Activated CD4-positive, alpha-beta memory T cell treated with anti-CD3 and anti-CD28 coated beads, Interleukin-2, amount 10 ng/mL, durations not matched to agents 7 days and 5 days (primary cell): ENCODE results near the gene SLC18A3. TPM values are rescaled to one million over a fixed set of nuclear protein-coding genes. Genes with fewer than 3 reads are reported as not detected.

ENCODE experiments used
- CTCF ChIA-PET: fragments of 350-600 bp; sonication (Branson Sonifier 250); formaldehyde crosslinking; loops from one replicate; lab custom pipeline; 2021; ENCODE audit warnings: antibody characterized with exemption, inconsistent platforms; lab: Charles Lee
- POLR2A ChIA-PET: fragments of 350-600 bp; sonication (Branson Sonifier 250); formaldehyde crosslinking; loops from one replicate; lab custom pipeline; 2021; ENCODE audit warnings: antibody characterized with exemption; lab: Charles Lee
- DNase-seq: peaks from one replicate; pipeline ENCODE4 v3.0.0-alpha.2; 2020
- H3K27ac Mint-ChIP-seq: one replicate; pipeline ENCODE4 v1.8.0; 2021; ENCODE audit warnings: mild to moderate bottlenecking, mixed read lengths
- H3K27me3 Mint-ChIP-seq: one replicate; pipeline ENCODE4 v1.8.0; 2021; ENCODE audit warnings: mixed read lengths
- H3K36me3 Mint-ChIP-seq: one replicate; pipeline ENCODE4 v1.8.0; 2021; ENCODE audit warnings: low read depth, mixed read lengths
- H3K4me1 Mint-ChIP-seq: one replicate; pipeline ENCODE4 v1.8.0; 2021; ENCODE audit warnings: mixed read lengths
- H3K4me3 Mint-ChIP-seq: one replicate; pipeline ENCODE4 v1.8.0; 2021; ENCODE audit warnings: mild to moderate bottlenecking, mixed read lengths
- H3K9me3 Mint-ChIP-seq: one replicate; pipeline ENCODE4 v1.8.0; 2021; ENCODE audit warnings: mixed read lengths
- total RNA-seq, 2 experiments: library from RNA; stranded (reverse); gene quantifications; one replicate each; pipeline ENCODE4 v1.2.3, GENCODE V29; 2021

The SLC18A3 gene
- total RNA-seq, 2 experiments from 2014 or later, result not detected

DNA sequence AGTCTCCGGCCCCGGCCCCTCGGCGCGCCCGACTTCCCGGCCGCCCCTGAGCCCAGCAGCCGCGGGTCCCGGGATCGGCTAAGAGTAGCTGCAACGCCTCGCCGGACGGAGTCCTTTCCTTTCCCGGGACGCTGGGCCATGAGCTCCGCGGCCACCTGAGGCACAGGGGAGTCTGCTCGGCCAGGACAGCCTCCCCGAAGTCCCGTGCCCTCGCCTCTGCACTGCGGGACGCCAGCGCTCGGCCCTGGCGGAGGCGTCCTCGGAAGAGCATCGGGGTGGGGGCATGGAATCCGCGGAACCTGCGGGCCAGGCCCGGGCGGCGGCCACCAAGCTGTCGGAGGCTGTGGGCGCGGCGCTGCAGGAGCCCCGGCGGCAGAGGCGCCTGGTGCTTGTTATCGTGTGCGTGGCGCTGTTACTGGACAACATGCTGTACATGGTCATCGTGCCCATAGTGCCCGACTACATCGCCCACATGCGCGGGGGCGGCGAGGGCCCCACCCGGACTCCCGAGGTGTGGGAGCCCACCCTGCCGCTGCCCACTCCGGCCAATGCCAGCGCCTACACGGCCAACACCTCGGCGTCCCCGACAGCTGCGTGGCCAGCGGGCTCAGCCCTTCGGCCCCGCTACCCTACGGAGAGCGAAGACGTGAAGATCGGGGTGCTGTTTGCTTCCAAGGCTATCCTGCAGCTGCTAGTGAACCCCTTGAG is 502 bp downstream of the SLC18A3 start:
- Mint-ChIP-seq H3K9me3 (no peaks in the 10 kb centered on the region), H3K4me1 (peaks cover 5% of the 10 kb centered on the region), H3K27ac (no peak overlapping the region), H3K4me3 (no peak overlapping the region), H3K36me3 (peaks cover 12% of the 10 kb centered on the region), H3K27me3 (peaks cover 71% of the 10 kb centered on the region)
- no peak for DNase-seq
- ChIA-PET POLR2A (no interaction called here), CTCF (no interaction called here)

GRCh38 chr10:49611166-49611815 is 1.2 kb downstream of the SLC18A3 start:
- DNase-seq, result no peak
- CTCF ChIA-PET, result no interaction called here
- POLR2A ChIA-PET, result no interaction called here

DNA sequence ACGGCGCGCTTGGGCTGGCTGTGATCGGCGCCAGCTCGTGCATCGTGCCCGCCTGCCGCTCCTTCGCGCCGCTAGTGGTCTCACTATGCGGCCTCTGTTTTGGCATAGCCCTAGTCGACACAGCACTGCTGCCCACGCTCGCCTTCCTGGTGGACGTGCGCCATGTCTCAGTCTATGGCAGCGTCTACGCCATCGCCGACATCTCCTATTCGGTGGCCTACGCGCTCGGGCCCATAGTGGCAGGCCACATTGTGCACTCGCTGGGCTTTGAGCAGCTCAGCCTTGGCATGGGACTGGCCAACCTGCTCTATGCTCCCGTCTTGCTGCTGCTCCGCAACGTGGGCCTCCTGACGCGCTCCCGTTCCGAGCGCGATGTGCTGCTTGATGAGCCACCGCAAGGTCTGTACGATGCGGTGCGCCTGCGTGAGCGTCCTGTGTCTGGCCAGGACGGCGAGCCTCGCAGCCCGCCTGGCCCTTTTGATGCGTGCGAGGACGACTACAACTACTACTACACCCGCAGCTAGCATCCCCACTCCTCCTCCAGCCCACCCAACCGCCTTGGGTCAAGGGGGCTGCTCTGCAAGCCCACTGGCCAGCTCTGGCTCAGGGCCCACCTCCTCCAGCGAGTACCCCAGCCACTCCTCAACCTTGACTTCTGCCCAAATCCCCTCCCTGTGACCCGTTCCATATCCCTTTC is 1.9 kb downstream of the SLC18A3 start:
- Mint-ChIP-seq H3K9me3 (no peaks in the 10 kb centered on the region), H3K4me1 (peaks cover 2% of the 10 kb centered on the region), H3K4me3 (no peak overlapping the region), H3K27ac (peak overlapping the region; percentile 21), H3K27me3 (peaks cover 75% of the 10 kb centered on the region), H3K36me3 (peaks cover 12% of the 10 kb centered on the region)
- DNase-seq, result no peak
- POLR2A ChIA-PET, result no interaction called here
- CTCF ChIA-PET, result no interaction called here

More at GRCh38 chr10:49611166-49611815, 1.2 kb downstream of the SLC18A3 start:
- no peaks in the 10 kb centered on the region for H3K9me3 Mint-ChIP-seq
- H3K4me1 Mint-ChIP-seq, result peaks cover 5% of the 10 kb centered on the region
- H3K27ac Mint-ChIP-seq, result no peak overlapping the region
- peaks cover 75% of the 10 kb centered on the region for H3K27me3 Mint-ChIP-seq
- no peak overlapping the region for H3K4me3 Mint-ChIP-seq
- H3K36me3 Mint-ChIP-seq, result peaks cover 12% of the 10 kb centered on the region

DNA sequence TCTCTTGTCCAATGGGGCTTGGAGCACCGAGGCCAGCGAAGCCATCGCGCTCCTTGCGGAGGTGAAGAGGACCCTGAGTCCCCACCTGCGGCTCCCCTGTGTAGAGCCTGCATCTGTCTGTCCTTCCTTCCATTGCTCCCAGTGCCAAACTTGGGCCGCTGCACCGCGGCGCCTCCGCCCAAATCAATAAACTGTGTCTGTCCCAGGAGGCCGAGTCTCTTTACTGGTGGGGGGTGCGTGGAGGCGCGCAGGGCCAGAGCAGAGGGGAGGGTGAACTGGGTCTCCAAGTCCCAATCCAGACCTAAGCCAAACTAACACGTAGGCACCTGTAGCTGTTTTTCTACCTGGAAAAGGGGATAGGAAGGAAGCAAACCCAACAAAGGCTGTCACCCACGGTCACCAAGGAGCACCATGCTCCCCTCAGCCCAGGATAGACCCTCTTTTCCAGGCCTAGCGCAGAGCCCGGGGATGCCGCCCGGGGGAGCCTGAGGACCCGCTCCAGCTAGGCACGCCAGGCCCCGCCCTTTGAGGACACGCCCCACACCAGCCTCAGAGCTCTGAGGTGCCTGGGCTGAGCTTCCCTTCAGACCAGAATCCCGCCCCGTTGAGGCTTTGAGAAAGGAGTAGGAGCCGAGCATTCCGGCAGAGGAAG is 2.5 kb downstream of the SLC18A3 start:
- Mint-ChIP-seq H3K4me1 (peaks cover 2% of the 10 kb centered on the region), H3K9me3 (no peaks in the 10 kb centered on the region), H3K4me3 (no peak overlapping the region), H3K27me3 (peaks cover 72% of the 10 kb centered on the region), H3K27ac (no peak overlapping the region), H3K36me3 (peaks cover 12% of the 10 kb centered on the region)
- no peak for DNase-seq
- ChIA-PET POLR2A (no interaction called here), CTCF (no interaction called here)

DNA sequence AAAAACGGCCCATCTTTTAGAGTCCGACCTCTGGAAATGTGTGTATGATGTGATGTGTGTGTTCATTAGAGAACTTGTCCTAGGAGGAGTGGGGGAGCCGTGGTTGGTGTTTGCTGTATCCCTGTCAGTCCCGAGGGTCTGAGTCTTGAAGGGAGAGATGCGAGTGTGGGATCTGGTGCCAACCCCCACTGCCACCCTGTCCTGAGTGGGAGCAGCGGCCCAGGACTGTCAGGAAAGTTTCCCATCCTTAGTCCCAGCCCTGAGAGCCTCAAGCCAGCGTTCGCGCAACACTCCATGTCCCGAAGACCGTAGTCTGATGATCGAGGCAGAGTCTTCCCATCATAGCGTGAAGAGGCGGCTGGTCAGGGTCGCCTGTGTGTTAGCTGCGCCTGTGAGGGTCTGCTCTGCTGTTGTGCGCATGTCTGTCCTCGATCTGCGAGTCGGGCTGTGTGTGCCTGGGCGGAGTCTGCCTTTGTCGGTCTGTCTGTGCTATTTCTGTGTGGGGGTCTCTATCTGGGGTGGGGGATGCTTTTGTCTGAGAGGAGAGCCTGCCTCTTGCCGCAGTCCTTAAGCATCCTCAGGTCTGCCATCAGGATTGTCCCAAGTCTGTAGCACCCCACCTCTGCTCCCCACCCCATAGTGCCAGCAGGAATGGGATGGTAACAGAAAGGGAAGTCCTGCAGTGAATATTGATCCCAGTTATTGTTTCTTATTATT is 3.2 kb downstream of the SLC18A3 start:
- H3K4me1 Mint-ChIP-seq, result peaks cover 2% of the 10 kb centered on the region
- H3K36me3 Mint-ChIP-seq, result peaks cover 12% of the 10 kb centered on the region
- no peak overlapping the region for H3K27ac Mint-ChIP-seq
- no peaks in the 10 kb centered on the region for H3K9me3 Mint-ChIP-seq
- CTCF ChIA-PET, result no interaction called here
- no peak overlapping the region for H3K4me3 Mint-ChIP-seq
- POLR2A ChIA-PET, result no interaction called here
- DNase-seq, result no peak
- peaks cover 66% of the 10 kb centered on the region for H3K27me3 Mint-ChIP-seq

DNA sequence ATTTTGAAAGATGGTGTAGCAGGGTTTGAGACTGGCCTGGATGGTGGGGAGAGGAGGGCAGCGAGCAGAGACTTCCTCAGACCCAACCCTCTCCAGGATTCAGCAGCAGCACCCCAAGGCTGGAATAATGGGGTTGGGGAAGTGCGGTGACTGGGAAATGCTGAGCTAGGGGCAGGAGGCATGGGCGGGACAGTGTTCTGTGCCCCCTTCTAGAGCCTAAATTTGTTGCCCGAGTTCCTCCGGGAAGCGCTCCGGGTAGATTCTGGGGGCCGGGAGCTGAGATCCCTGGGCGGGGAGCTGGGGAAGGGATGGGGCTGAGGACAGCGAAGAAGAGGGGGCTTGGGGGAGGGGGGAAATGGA is 3.8 kb downstream of the SLC18A3 start, which contains the start of gene CHAT:
TSS of gene CHAT (plus strand) at position 156 of the 360 bp plus-strand sequence. CDS start at position 309, 153 bp downstream.
- no peak within 1 kb of the TSS for H3K4me3 Mint-ChIP-seq
- H3K36me3 Mint-ChIP-seq, result peaks cover 12% of the 10 kb centered on the region
- H3K4me1 Mint-ChIP-seq, result peaks cover 2% of the 10 kb centered on the region
- no peaks in the 10 kb centered on the region for H3K9me3 Mint-ChIP-seq
- peaks cover 61% of the 10 kb centered on the region for H3K27me3 Mint-ChIP-seq
- POLR2A ChIA-PET, result no interaction called here
- DNase-seq, result no peak
- no peak within 1 kb of the TSS for H3K27ac Mint-ChIP-seq
- CTCF ChIA-PET, result no interaction called here

DNA sequence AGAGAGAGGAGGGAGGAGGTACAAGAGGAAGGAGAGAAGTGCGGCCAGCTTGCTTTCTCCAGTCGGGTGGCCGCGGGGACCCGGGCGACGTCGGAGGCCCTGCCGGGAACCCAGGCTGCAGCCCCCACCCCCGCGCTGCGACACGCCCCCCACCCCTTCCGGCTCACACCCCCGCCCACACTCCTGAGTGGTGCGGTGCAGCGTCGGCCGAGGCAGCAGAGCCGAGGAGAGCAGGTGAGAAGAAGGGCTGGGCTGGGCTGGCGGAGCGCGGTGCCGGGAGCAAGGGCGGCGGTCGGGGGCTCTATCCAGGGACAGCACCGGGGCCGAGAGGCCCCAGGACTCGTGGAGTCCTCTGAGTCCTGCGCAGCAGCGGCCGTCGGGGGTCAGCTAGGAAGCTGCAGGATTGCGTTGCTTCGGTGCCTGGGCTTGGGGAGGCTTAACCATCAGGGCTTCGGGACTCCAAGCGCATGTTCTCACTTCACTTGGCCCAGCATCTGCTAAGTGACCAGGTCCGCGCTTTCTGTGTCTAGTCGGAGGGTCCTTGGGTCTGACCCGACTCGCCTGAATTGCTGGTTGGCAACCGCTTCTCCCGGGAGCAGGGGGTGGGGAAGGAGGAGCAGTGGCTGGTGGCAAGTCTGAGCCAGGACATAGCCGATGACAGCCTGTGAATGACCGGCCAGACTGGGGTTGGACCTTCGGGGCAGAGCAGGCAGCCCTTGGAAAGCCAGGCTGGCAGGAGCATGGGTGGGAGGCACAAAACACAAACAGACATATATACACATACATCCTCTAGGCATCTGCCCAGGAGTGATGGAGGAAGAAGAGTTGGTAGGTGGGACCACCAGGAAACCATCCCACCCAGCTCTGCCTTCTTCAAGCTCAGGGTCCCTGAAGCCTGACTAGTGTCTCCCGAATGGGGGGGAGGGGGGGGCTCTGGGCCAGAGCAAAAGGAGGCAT is 4.4 kb downstream of the SLC18A3 start:
- ChIA-PET CTCF (no interaction called here), POLR2A (no interaction called here)
- H3K4me3 Mint-ChIP-seq, result no peak overlapping the region
- DNase-seq, result no peak
- H3K27ac Mint-ChIP-seq, result no peak overlapping the region
- no peaks in the 10 kb centered on the region for H3K9me3 Mint-ChIP-seq
- H3K27me3 Mint-ChIP-seq, result peaks cover 54% of the 10 kb centered on the region
- peaks cover 2% of the 10 kb centered on the region for H3K4me1 Mint-ChIP-seq
- peaks cover 12% of the 10 kb centered on the region for H3K36me3 Mint-ChIP-seq

GRCh38 chr10:49615213-49615612 is 5.1 kb downstream of the SLC18A3 start:
- Mint-ChIP-seq H3K9me3 (no peaks in the 10 kb centered on the region), H3K27ac (no peak overlapping the region), H3K4me3 (no peak overlapping the region), H3K27me3 (peaks cover 58% of the 10 kb centered on the region), H3K4me1 (peaks cover 2% of the 10 kb centered on the region), H3K36me3 (peaks cover 12% of the 10 kb centered on the region)
- no peak for DNase-seq
- CTCF ChIA-PET, result no interaction called here
- POLR2A ChIA-PET, result no interaction called here

GRCh38 chr10:49615721-49616120 is 5.6 kb downstream of the SLC18A3 start:
- ChIA-PET POLR2A (no interaction called here), CTCF (no interaction called here)
- peaks cover 2% of the 10 kb centered on the region for H3K4me1 Mint-ChIP-seq
- no peaks in the 10 kb centered on the region for H3K9me3 Mint-ChIP-seq
- H3K36me3 Mint-ChIP-seq, result peaks cover 12% of the 10 kb centered on the region
- no peak overlapping the region for H3K4me3 Mint-ChIP-seq
- H3K27me3 Mint-ChIP-seq, result peaks cover 58% of the 10 kb centered on the region
- no peak overlapping the region for H3K27ac Mint-ChIP-seq
- no peak for DNase-seq

- H3K27me3 Mint-ChIP-seq, result peaks cover 51% of the 10 kb centered on the region
- no peak overlapping the region for H3K27ac Mint-ChIP-seq
- no peaks in the 10 kb centered on the region for H3K9me3 Mint-ChIP-seq
- ChIA-PET POLR2A (no interaction called here), CTCF (no interaction called here)
- DNase-seq, result no peak
- H3K4me1 Mint-ChIP-seq, result peaks cover 2% of the 10 kb centered on the region
- peaks cover 12% of the 10 kb centered on the region for H3K36me3 Mint-ChIP-seq
- H3K4me3 Mint-ChIP-seq, result no peak overlapping the region
Observed at GRCh38 chr10:49616421-49617101, 6.5 kb downstream of the SLC18A3 start.

GRCh38 chr10:49617121-49618020 is 7.3 kb downstream of the SLC18A3 start:
- peaks cover 5% of the 10 kb centered on the region for H3K36me3 Mint-ChIP-seq
- POLR2A ChIA-PET, result no interaction called here
- H3K4me3 Mint-ChIP-seq, result no peak overlapping the region
- CTCF ChIA-PET, result no interaction called here
- peaks cover 1% of the 10 kb centered on the region for H3K4me1 Mint-ChIP-seq
- no peaks in the 10 kb centered on the region for H3K9me3 Mint-ChIP-seq
- no peak for DNase-seq
- no peak overlapping the region for H3K27ac Mint-ChIP-seq
- peaks cover 43% of the 10 kb centered on the region for H3K27me3 Mint-ChIP-seq
